ENCODE measurements around the gene RNF14. TPM values are rescaled to one million over a fixed set of nuclear protein-coding genes. Genes with fewer than 3 reads are reported as not detected.
"Not testable (repeated sequence)": the region's sequence is repeated elsewhere in the genome, so short reads cannot be mapped to it uniquely, and the experiment has no call there.

The RNF14 gene
- polyA plus RNA-seq (ENCODE audit: insufficient read length in 12 of 12), result 10 to 100 TPM in 11 of 12 donors, not detected in 1; 35.1 to 51.2 (median 46.2) TPM
- long read RNA-seq, donor 1, full-length matches to known transcripts, result 2 of 9 reads
- long read RNA-seq, donor 1, partial matches to known transcripts, result 7 of 9 reads
- long read RNA-seq, donor 1, other reads (novel, unspliced or antisense), result 0 of 9 reads
- long read RNA-seq, donor 2, full-length matches to known transcripts, result 5 of 11 reads
- long read RNA-seq, donor 2, partial matches to known transcripts, result 6 of 11 reads
- long read RNA-seq, donor 2, other reads (novel, unspliced or antisense), result 0 of 11 reads
- long read RNA-seq, donor 3, result 0 reads
- long read RNA-seq, donor 4, full-length matches to known transcripts, result 1 of 1 reads
- long read RNA-seq, donor 4, partial matches to known transcripts, result 0 of 1 reads
- long read RNA-seq, donor 4, other reads (novel, unspliced or antisense), result 0 of 1 reads
- long read RNA-seq, donor 5, full-length matches to known transcripts, result 6 of 6 reads
- long read RNA-seq, donor 5, partial matches to known transcripts, result 0 of 6 reads
- long read RNA-seq, donor 5, other reads (novel, unspliced or antisense), result 0 of 6 reads
- long read RNA-seq, donor 6, full-length matches to known transcripts, result 3 of 3 reads
- long read RNA-seq, donor 6, partial matches to known transcripts, result 0 of 3 reads
- long read RNA-seq, donor 6, other reads (novel, unspliced or antisense), result 0 of 3 reads
- long read RNA-seq, donor 7, full-length matches to known transcripts, result 3 of 3 reads
- long read RNA-seq, donor 7, partial matches to known transcripts, result 0 of 3 reads
- long read RNA-seq, donor 7, other reads (novel, unspliced or antisense), result 0 of 3 reads
- long read RNA-seq, donor 8, full-length matches to known transcripts, result 7 of 12 reads
- long read RNA-seq, donor 8, partial matches to known transcripts, result 5 of 12 reads
- long read RNA-seq, donor 8, other reads (novel, unspliced or antisense), result 0 of 12 reads
- long read RNA-seq, donor 9, full-length matches to known transcripts, result 1 of 8 reads
- long read RNA-seq, donor 9, partial matches to known transcripts, result 7 of 8 reads
- long read RNA-seq, donor 9, other reads (novel, unspliced or antisense), result 0 of 8 reads
- long read RNA-seq, donor 10, full-length matches to known transcripts, result 9 of 9 reads
- long read RNA-seq, donor 10, partial matches to known transcripts, result 0 of 9 reads
- long read RNA-seq, donor 10, other reads (novel, unspliced or antisense), result 0 of 9 reads
- long read RNA-seq, donor 11, full-length matches to known transcripts, result 5 of 5 reads
- long read RNA-seq, donor 11, partial matches to known transcripts, result 0 of 5 reads
- long read RNA-seq, donor 11, other reads (novel, unspliced or antisense), result 0 of 5 reads

- DNase-seq, result peak; percentile 92
These were observed at the start of gene RNF14 for GRCh38 chr5:141968914-141969608. RNF14 (plus strand) TSS chr5:141969105; CDS start chr5:141973589, 4,484 bp downstream.

GRCh38 chr5:141919218-141920119 is 49.4 kb upstream of the RNF14 start:
- DNase-seq, result no peak

- no peak for DNase-seq
These were observed 48.1 kb upstream of the RNF14 start for GRCh38 chr5:141920771-141921170.

- DNase-seq, result not testable (repeated sequence)
These were observed 46.0 kb upstream of the RNF14 start for GRCh38 chr5:141922827-141923447.

- DNase-seq, result peak; percentile 96
These were observed 45.2 kb upstream of the RNF14 start, which contains the start of gene DELE1 for GRCh38 chr5:141923448-141924313. DELE1 (plus strand) TSS chr5:141923871; CDS start chr5:141923942, 71 bp downstream.

- no peak for DNase-seq
These were observed 42.5 kb upstream of the RNF14 start for GRCh38 chr5:141926434-141926833.

- DNase-seq, result no peak
These were observed 40.9 kb upstream of the RNF14 start for GRCh38 chr5:141928051-141928450.

GRCh38 chr5:141929398-141930058 is 39.4 kb upstream of the RNF14 start:
- no peak for DNase-seq

GRCh38 chr5:141931694-141932093 is 37.2 kb upstream of the RNF14 start:
- no peak for DNase-seq

GRCh38 chr5:141933151-141933550 is 35.8 kb upstream of the RNF14 start:
- DNase-seq, result no peak

- DNase-seq, result no peak
These were observed 34.6 kb upstream of the RNF14 start for GRCh38 chr5:141934099-141934844.

GRCh38 chr5:141935538-141935937 is 33.4 kb upstream of the RNF14 start:
- DNase-seq, result no peak

- no peak for DNase-seq
These were observed 28.1 kb upstream of the RNF14 start for GRCh38 chr5:141940695-141941271.

- DNase-seq, result no peak
These were observed 27.6 kb upstream of the RNF14 start for GRCh38 chr5:141941307-141941706.

GRCh38 chr5:141941779-141942178 is 27.1 kb upstream of the RNF14 start:
- no peak for DNase-seq

- DNase-seq, result no peak
These were observed 26.6 kb upstream of the RNF14 start for GRCh38 chr5:141942185-141942857.

Data from muscle of arm (tissue), 14 donors.